Smooth muscle cell (in vitro differentiated cells): Measurements from ENCODE around the gene RNF113A. TPM values are rescaled to one million over a fixed set of nuclear protein-coding genes. Genes with fewer than 3 reads are reported as not detected.
"Not testable (repeated sequence)": the region's sequence is repeated elsewhere in the genome, so short reads cannot be mapped to it uniquely, and the experiment has no call there.

Experiments
- DNase-seq: peaks from one replicate; lab custom pipeline; 2025; ENCODE audit not compliant: unreplicated experiment; lab: John Stamatoyannopoulos, UW
- H2AFZ ChIP-seq: fragments of 200-600 bp; sonication (generic); 2 replicates; pipeline ENCODE4 v1.6.0; 2016; ENCODE audit warnings: antibody characterized with exemption, low read depth, mild to moderate bottlenecking
- H3F3A ChIP-seq: fragments of 200-600 bp; sonication (generic); 2 replicates; pipeline ENCODE4 v1.6.0; 2017; ENCODE audit warnings: antibody characterized with exemption, low read depth
- H3K27ac ChIP-seq: fragments of 200-600 bp; sonication (generic); 2 replicates; pipeline ENCODE4 v1.5.1; 2016; ENCODE audit warnings: low read depth, mild to moderate bottlenecking
- H3K27me3 ChIP-seq: fragments of 200-600 bp; sonication (generic); 2 replicates; pipeline ENCODE4 v1.6.1; 2016; ENCODE audit warnings: low read depth, mild to moderate bottlenecking
- H3K36me3 ChIP-seq: fragments of 200-600 bp; sonication (generic); 2 replicates; pipeline ENCODE4 v1.5.1; 2016; ENCODE audit warnings: low read depth
- H3K4me1 ChIP-seq: fragments of 200-600 bp; sonication (generic); 2 replicates; pipeline ENCODE4 v1.5.1; 2016; ENCODE audit warnings: low read depth
- H3K4me2 ChIP-seq: fragments of 200-600 bp; sonication (generic); 2 replicates; pipeline ENCODE4 v1.6.0; 2016; ENCODE audit warnings: mild to moderate bottlenecking
- H3K4me3 ChIP-seq: fragments of 200-600 bp; sonication (generic); 2 replicates; pipeline ENCODE4 v1.5.1; 2016; ENCODE audit warnings: mild to moderate bottlenecking
- H3K79me2 ChIP-seq: fragments of 200-600 bp; sonication (generic); 2 replicates; pipeline ENCODE4 v1.6.0; 2016; ENCODE audit warnings: low read depth, mild to moderate bottlenecking
- H3K9ac ChIP-seq: fragments of 200-600 bp; sonication (generic); 2 replicates; pipeline ENCODE4 v1.6.0; 2016; ENCODE audit warnings: low read depth
- H3K9me3 ChIP-seq: fragments of 200-600 bp; sonication (generic); replicated peaks from 2 replicates; pipeline ENCODE4 v1.5.1; 2016; ENCODE audit warnings: low read depth
- H4K20me1 ChIP-seq: fragments of 200-600 bp; sonication (generic); 2 replicates; pipeline ENCODE4 v1.6.0; 2016; ENCODE audit warnings: low read depth
- CTCF ChIP-seq: fragments of 200-600 bp; sonication (generic); IDR thresholded peaks from 2 replicates; pipeline ENCODE4 v1.5.1; 2017; ENCODE audit warnings: borderline replicate concordance, mild to moderate bottlenecking, antibody characterized with exemption; ENCODE audit not compliant: insufficient read depth, poor library complexity, severe bottlenecking
- WGBS: methylation state at CpG from one replicate; pipeline ENCODE4 v1.1.7; 2016; ENCODE audit warnings: low lambda C conversion rate; 5-methylcytosine and 5-hydroxymethylcytosine counted together
- polyA plus RNA-seq: library from polyadenylated mRNA; unstranded; fragments of >200 nt; fragmentation: Nextera tagmentation; extraction: Ambion mirVana; gene quantifications from 2 replicates; pipeline ENCODE4 v1.2.1, GENCODE V29; 2016
- total RNA-seq: library from RNA; depleted of rRNA; stranded (reverse); fragments of >200 nt; gene quantifications from 2 replicates; pipeline ENCODE4 v1.2.3, GENCODE V29; 2014

RNF113A gene
- total and polyA plus RNA-seq, 2 experiments from 2014 or later, result 16.9 to 19.7 TPM

GRCh38 chrX:119916310-119916709, 44.8 kb upstream of the RNF113A start:
- no peaks in the 10 kb centered on the region for H3K36me3 ChIP-seq
- H3K4me1 ChIP-seq, result no peaks in the 10 kb centered on the region
- no peak overlapping the region for H3K4me3 ChIP-seq
- H3K9me3 ChIP-seq, result no peaks in the 10 kb centered on the region
- no peak for TF ChIP-seq CTCF
- H2AFZ ChIP-seq, result no peak overlapping the region
- no peaks in the 10 kb centered on the region for H4K20me1 ChIP-seq
- no peak overlapping the region for H3K27ac ChIP-seq
- no peak overlapping the region for H3K9ac ChIP-seq
- no peaks in the 10 kb centered on the region for H3K27me3 ChIP-seq
- no peaks in the 10 kb centered on the region for H3F3A ChIP-seq
- 92% methylated on average over 5 of the region's 5 CpGs for WGBS
- no peak overlapping the region for H3K4me2 ChIP-seq
- H3K79me2 ChIP-seq, result no peaks in the 10 kb centered on the region
- DNase-seq, result no peak

DNA sequence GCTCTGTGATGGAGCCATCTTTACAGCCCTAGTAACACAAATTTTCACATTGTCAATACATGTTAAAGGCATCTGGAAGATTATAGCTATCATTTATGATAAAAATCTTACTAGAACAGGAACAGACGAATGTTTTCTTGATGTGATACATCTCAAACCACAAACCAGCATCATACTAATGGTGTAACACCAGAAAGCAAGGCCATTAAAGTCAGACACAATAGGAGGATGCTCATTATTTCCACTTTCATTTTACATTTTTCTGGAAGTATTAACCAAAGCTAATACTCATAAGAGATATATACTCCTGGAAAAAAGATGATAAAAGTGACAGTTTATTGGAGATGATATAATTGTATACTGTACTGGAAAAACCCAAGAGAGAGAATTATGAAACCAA, 29.4 kb upstream of the RNF113A start:
- Histone ChIP-seq H3K4me3 (no peak overlapping the region), H3K36me3 (no peaks in the 10 kb centered on the region), H3F3A (no peaks in the 10 kb centered on the region), H3K79me2 (no peaks in the 10 kb centered on the region), H4K20me1 (no peaks in the 10 kb centered on the region), H3K27ac (no peak overlapping the region), H3K4me2 (no peak overlapping the region), H3K4me1 (no peaks in the 10 kb centered on the region), H2AFZ (no peak overlapping the region), H3K27me3 (no peaks in the 10 kb centered on the region), H3K9ac (no peak overlapping the region), H3K9me3 (no peaks in the 10 kb centered on the region)
- 48% methylated on average over 1 of the region's 1 CpG for WGBS
- TF ChIP-seq CTCF, result no peak
- no peak for DNase-seq

- Histone ChIP-seq H3K4me3 (no peak overlapping the region), H3K9me3 (no peaks in the 10 kb centered on the region), H4K20me1 (no peaks in the 10 kb centered on the region), H3K36me3 (no peaks in the 10 kb centered on the region), H3K4me2 (no peak overlapping the region), H3F3A (no peaks in the 10 kb centered on the region), H3K4me1 (no peaks in the 10 kb centered on the region), H3K27ac (no peak overlapping the region), H3K9ac (no peak overlapping the region), H3K27me3 (no peaks in the 10 kb centered on the region), H2AFZ (no peak overlapping the region), H3K79me2 (no peaks in the 10 kb centered on the region)
- 33% methylated on average over 2 of the region's 2 CpGs for WGBS
- TF ChIP-seq CTCF, result no peak
- DNase-seq, result no peak
Measured at GRCh38 chrX:119899125-119899524, 27.6 kb upstream of the RNF113A start.

- no peak within 1 kb of the TSS for H3K9ac ChIP-seq
- H3K4me3 ChIP-seq, result no peak within 1 kb of the TSS
- H3K9me3 ChIP-seq, result no peaks in the 10 kb centered on the region
- H3K79me2 ChIP-seq, result no peaks in the 10 kb centered on the region
- no peaks in the 10 kb centered on the region for H4K20me1 ChIP-seq
- no peak within 1 kb of the TSS for H3K27ac ChIP-seq
- no peak within 1 kb of the TSS for H2AFZ ChIP-seq
- no peak for TF ChIP-seq CTCF
- no peaks in the 10 kb centered on the region for H3K27me3 ChIP-seq
- no peaks in the 10 kb centered on the region for H3F3A ChIP-seq
- H3K4me2 ChIP-seq, result no peak within 1 kb of the TSS
- H3K36me3 ChIP-seq, result no peaks in the 10 kb centered on the region
- no peaks in the 10 kb centered on the region for H3K4me1 ChIP-seq
- WGBS, result 78% methylated on average over 4 of the region's 4 CpGs
- DNase-seq, result no peak
Measured at GRCh38 chrX:119895843-119896326, 24.4 kb upstream of the RNF113A start, which contains the start of gene AKAP14. TSS of gene AKAP14 (plus strand) at chrX:119895893. CDS start at chrX:119903224, 7,331 bp downstream.

- WGBS, result 55% methylated on average over 16 of the region's 16 CpGs
- DNase-seq, result not testable (repeated sequence)
Measured at GRCh38 chrX:119891961-119892692, 20.6 kb upstream of the RNF113A start.

DNA sequence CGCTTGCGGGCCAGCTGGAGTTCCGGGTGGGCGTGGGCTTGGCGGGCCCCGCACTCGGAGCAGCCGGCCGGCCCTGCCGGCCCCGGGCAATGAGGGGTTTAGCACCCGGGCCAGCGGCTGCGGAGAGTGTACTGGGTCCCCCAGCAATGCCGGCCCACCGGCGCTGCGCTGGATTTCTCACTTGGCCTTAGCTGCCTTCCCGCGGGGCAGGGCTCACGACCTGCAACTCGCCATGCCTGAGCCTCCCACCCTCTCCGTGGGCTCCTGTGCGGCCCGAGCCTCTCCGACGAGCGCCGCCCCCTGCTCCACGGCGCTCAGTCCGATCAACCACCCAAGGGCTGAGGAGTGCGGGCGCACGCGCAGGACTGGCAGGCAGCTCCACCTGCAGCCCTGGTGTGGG, 19.1 kb upstream of the RNF113A start:
- not testable (repeated sequence) for H3K36me3 ChIP-seq, H3K4me2 ChIP-seq, H3K79me2 ChIP-seq, H3K27ac ChIP-seq, H3F3A ChIP-seq, H2AFZ ChIP-seq, H3K9ac ChIP-seq, H3K27me3 ChIP-seq, DNase-seq, H4K20me1 ChIP-seq, H3K4me1 ChIP-seq, H3K9me3 ChIP-seq, H3K4me3 ChIP-seq
- 93% methylated on average over 14 of the region's 36 CpGs for WGBS

More at GRCh38 chrX:119891961-119892692, 20.6 kb upstream of the RNF113A start:
- H3K9me3 ChIP-seq, H4K20me1 ChIP-seq, H3K4me2 ChIP-seq, H3K27ac ChIP-seq, H3K27me3 ChIP-seq, H3K36me3 ChIP-seq, H3K4me3 ChIP-seq, H2AFZ ChIP-seq, H3F3A ChIP-seq, H3K79me2 ChIP-seq, H3K4me1 ChIP-seq, H3K9ac ChIP-seq: not testable (repeated sequence)
